AG04450 (cell line): ENCODE data around the gene CENPM. TPM values are rescaled to one million over a fixed set of nuclear protein-coding genes. Genes with fewer than 3 reads are reported as not detected.

Experiments
- CTCF ChIA-PET: fragments of 300-600, 350-600 bp; formaldehyde crosslinking; extraction: SDS; loops from one replicate; lab custom pipeline; 2022; ENCODE audit warnings: antibody characterized with exemption, inconsistent platforms; lab: Charles Lee
- POLR2A ChIA-PET: fragments of 350-600 bp; formaldehyde crosslinking; extraction: SDS; loops from one replicate; lab custom pipeline; 2021; ENCODE audit warnings: antibody characterized with exemption, inconsistent platforms; lab: Yijun Ruan, JAX
- DNase-seq: peaks from one replicate; pipeline ENCODE4 v3.0.0-alpha.2; 2011; ENCODE audit warnings: low read depth, low spot score
- H3K27ac ChIP-seq: one replicate; pipeline ENCODE4 v1.5.1; 2012; ENCODE audit warnings: low read depth, low read length, control low read depth
- H3K27me3 ChIP-seq: one replicate; pipeline ENCODE4 v1.6.0; 2012; ENCODE audit warnings: low read length; ENCODE audit not compliant: control insufficient read depth, insufficient read depth
- H3K4me3 ChIP-seq: 2 replicates; pipeline ENCODE4 v1.5.1; 2011; ENCODE audit warnings: mild to moderate bottlenecking, low read depth, low read length, control low read depth
- H3K9me3 ChIP-seq: 2 replicates; pipeline ENCODE4 v1.5.1; 2012; ENCODE audit warnings: low read length; ENCODE audit not compliant: control insufficient read depth, insufficient read depth
- polyA minus RNA-seq: library from RNA; depleted of rRNA, polyadenylated mRNA; stranded (reverse); fragments of >200 nt; gene quantifications from 2 replicates; pipeline ENCODE4 v1.2.3, GENCODE V29; 2011; rRNA and poly(A)+ RNA removed
- polyA plus RNA-seq: library from polyadenylated mRNA; depleted of rRNA; stranded (reverse); fragments of >200 nt; gene quantifications from 2 replicates; pipeline ENCODE4 v1.2.3, GENCODE V29; 2011; rRNA removed
- TF ChIP-seq, protein P1 (sequence below): IDR thresholded peaks from 2 replicates; pipeline ENCODE4 v1.5.1; 2011; ENCODE audit warnings: low read depth, low read length, control low read depth, inconsistent platforms

CENPM gene
- 5.1 and 6.8 TPM in 2 replicates for polyA plus RNA-seq
- polyA minus RNA-seq: 3.9 and 4.1 TPM in 2 replicates

- H3K27ac ChIP-seq: no peak within 1 kb of the TSS
- H3K9me3 ChIP-seq: no peaks in the 10 kb centered on the region
- ChIA-PET CTCF (interaction anchor here (0.6 to 9.4 kb wide), 7 partner anchors 10 to 497 kb away, joined by 3 to 281 read pairs (median 4); partner anchors contain the start of gene MEI1), POLR2A (interaction anchor here (0.6 to 1.4 kb wide), 8 partner anchors 9 to 497 kb away, joined by 3 to 6 read pairs (median 4); partner anchors contain the start of genes CCDC134, MEI1 and SREBF2)
- peak; percentile 79 for DNase-seq
- H3K4me3 ChIP-seq: peak within 1 kb of the TSS; percentile 93
- no peaks in the 10 kb centered on the region for H3K27me3 ChIP-seq
- TF ChIP-seq, protein P1, sequence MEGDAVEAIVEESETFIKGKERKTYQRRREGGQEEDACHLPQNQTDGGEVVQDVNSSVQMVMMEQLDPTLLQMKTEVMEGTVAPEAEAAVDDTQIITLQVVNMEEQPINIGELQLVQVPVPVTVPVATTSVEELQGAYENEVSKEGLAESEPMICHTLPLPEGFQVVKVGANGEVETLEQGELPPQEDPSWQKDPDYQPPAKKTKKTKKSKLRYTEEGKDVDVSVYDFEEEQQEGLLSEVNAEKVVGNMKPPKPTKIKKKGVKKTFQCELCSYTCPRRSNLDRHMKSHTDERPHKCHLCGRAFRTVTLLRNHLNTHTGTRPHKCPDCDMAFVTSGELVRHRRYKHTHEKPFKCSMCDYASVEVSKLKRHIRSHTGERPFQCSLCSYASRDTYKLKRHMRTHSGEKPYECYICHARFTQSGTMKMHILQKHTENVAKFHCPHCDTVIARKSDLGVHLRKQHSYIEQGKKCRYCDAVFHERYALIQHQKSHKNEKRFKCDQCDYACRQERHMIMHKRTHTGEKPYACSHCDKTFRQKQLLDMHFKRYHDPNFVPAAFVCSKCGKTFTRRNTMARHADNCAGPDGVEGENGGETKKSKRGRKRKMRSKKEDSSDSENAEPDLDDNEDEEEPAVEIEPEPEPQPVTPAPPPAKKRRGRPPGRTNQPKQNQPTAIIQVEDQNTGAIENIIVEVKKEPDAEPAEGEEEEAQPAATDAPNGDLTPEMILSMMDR: no peak
Measured at GRCh38 chr22:41946629-41947423, at the start of gene CENPM. Gene CENPM (minus strand): TSS chr22:41947152. CDS start chr22:41947076, 76 bp downstream.

DNA sequence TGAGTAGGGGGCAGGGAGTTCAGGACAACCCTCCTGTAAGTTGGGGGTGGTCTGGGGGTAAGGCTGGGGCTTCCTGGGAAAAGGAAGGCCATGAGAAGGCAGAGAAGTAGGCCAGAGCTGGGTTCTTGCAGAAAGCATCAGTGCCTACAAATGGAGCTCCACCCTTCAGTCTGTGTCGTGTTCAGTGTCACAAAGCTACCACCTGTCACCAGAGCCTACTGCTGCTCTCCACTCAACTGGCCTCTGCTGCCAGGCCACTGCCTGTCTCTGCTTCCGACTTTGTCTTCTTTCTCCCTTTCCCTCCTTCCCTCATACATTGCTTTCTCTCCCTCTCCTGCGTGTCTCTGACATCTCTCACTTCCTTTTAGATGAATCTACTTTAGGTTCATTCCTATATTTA lies 48.3 kb upstream of the CENPM start:
- DNase-seq: no peak
- TF ChIP-seq, protein P1: no peak
- POLR2A ChIA-PET: interaction anchor here (0.7 kb wide), 1 partner anchor 350 kb away, joined by 6 read pairs; no protein-coding TSS in a partner anchor
- Histone ChIP-seq H3K9me3 (peaks cover 13% of the 10 kb centered on the region), H3K27me3 (peaks cover 16% of the 10 kb centered on the region), H3K4me3 (no peak overlapping the region), H3K27ac (no peak overlapping the region)
- CTCF ChIA-PET: no interaction called here

DNA sequence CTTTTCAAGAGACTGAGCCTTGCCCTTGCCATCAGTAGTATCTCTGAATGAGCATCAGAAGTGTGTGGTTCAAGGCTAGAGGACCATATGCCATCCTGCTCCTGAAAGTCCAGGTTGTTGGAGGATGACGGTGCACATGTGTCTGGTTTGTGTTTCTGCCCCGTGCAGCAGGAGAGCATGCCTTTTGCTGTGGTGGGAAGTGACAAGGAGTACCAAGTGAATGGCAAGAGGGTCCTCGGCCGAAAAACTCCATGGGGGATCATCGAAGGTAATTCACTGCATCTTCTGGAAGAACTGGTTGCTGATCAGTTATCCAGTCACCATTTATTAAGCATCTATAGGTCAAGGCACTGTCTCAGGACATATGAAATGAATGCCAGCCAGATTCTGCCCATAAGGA lies 45.5 kb upstream of the CENPM start:
- POLR2A ChIA-PET: no interaction called here
- DNase-seq: no peak
- H3K4me3 ChIP-seq: no peak overlapping the region
- CTCF ChIA-PET: interaction anchor here (0.7 kb wide), 2 partner anchors 119 to 449 kb away, joined by 3 to 4 read pairs; no protein-coding TSS in a partner anchor
- H3K27ac ChIP-seq: no peak overlapping the region
- TF ChIP-seq, protein P1: no peak
- no peaks in the 10 kb centered on the region for H3K9me3 ChIP-seq
- H3K27me3 ChIP-seq: peaks cover 15% of the 10 kb centered on the region

DNA sequence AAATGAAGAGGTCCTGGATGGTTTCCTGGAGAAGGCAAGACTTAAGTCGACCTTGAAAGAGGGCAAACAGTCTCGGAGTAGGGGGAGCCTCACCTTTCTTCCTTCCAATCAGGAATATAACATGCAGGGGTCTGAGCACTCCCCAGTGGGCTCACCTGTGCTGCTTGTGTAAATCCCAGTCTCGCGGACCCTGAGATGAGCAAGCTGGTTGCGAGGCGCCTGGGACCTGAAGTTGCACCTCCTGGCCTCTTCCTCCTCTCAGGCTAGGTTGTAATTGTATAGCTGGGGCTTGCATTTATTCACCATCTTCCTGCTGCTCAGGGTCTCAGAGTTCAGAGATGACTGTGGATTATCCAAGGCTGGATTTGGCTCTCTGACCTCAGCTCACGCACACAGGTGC lies 44.2 kb upstream of the CENPM start:
- CTCF ChIA-PET: no interaction called here

More for the DNA sequence above, 44.2 kb upstream of the CENPM start:
- Histone ChIP-seq H3K4me3 (no peak overlapping the region), H3K27me3 (peaks cover 6% of the 10 kb centered on the region), H3K27ac (no peak overlapping the region), H3K9me3 (no peaks in the 10 kb centered on the region)
- DNase-seq: no peak
- POLR2A ChIA-PET: no interaction called here
- TF ChIP-seq, protein P1: no peak
